Right lobe of liver (tissue), 6 donors: ENCODE measurements around the gene SSH2. TPM values are rescaled to one million over a fixed set of nuclear protein-coding genes. Genes with fewer than 3 reads are reported as not detected.

Experiments used
- ATAC-seq, 4 donors: fragments of 200-7000 bp; cut with Tn5 transposase; one replicate each; pipeline ENCODE4 v1.9.1; 2020; ENCODE audit warnings: mild to moderate bottlenecking in 4 of 4, moderate library complexity in 4 of 4
- DNase-seq, 3 donors: peaks; one replicate each; pipeline ENCODE4 v3.0.0-alpha.2; 2020
- H3K27ac ChIP-seq, 3 donors: fragments of 200-600 bp; one replicate each; pipeline ENCODE4 v1.8.0; 2022
- H3K27me3 ChIP-seq, 2 donors: fragments of 200-600 bp; one replicate each; pipeline ENCODE4 v1.8.0; 2022
- H3K36me3 ChIP-seq, 4 donors: fragments of 200-600 bp; sonication (generic) in 1 of 4; one replicate each; pipeline versions ENCODE4 v1.5.1 to v1.8.0; 2017 to 2022; ENCODE audit warnings: control low read depth in 1 of 4
- H3K4me1 ChIP-seq, 4 donors: fragments of 200-600 bp; sonication (generic) in 1 of 4; one replicate each; pipeline versions ENCODE4 v1.5.1 to v1.8.0; 2017 to 2022; ENCODE audit warnings: control low read depth in 1 of 4
- H3K4me3 ChIP-seq, 3 donors: fragments of 200-600 bp; one replicate each; pipeline ENCODE4 v1.8.0; 2022
- H3K9me3 ChIP-seq, 4 donors: fragments of 200-600 bp; sonication (generic) in 1 of 4; one replicate each; pipeline versions ENCODE4 v1.5.1 to v1.8.0; 2017 to 2022; ENCODE audit warnings: control low read depth in 1 of 4
- POLR2A ChIP-seq: fragments of 450-650 bp; IDR thresholded peaks from one replicate; pipeline ENCODE4 v1.6.1; 2017; ENCODE audit warnings: antibody characterized with exemption, mild to moderate bottlenecking
- WGBS: methylation state at CpG from one replicate; pipeline ENCODE4 v1.1.6; 2018; ENCODE audit warnings: low coverage, low lambda C conversion rate; ENCODE audit not compliant: insufficient coverage; ENCODE audit errors: missing lambda C conversion rate; 5-methylcytosine and 5-hydroxymethylcytosine counted together
- intact Hi-C, 2 donors: fragments of 100-400 bp; cut with DNase I; formaldehyde crosslinking; loops; one replicate each; pipeline versions ENCODE4 v1.11.2 to v1.14.1; 2022
- total RNA-seq, 6 experiments: library from RNA; depleted of rRNA in 2 of 6; stranded (reverse); fragments of >200 nt in 2 of 6; fragmentation: NEBNext Ultra II Directional in 3 of 6; extraction: Animal tissue kit (Norgen Biotek cat#: 25700) in 3 of 6; gene quantifications; one replicate each; pipeline versions ENCODE4 v1.1.0 to v1.2.4, GENCODE V29; 2016 to 2023
- TF ChIP-seq, protein P1 (sequence below), 4 donors: fragments of 200-600 bp in 3 of 4; fragments of 450-650 bp in 1 of 4; IDR thresholded peaks; one replicate each; pipeline versions ENCODE4 v1.5.1 to v1.8.0; 2016 to 2022; ENCODE audit warnings: antibody characterized with exemption in 4 of 4, mild to moderate bottlenecking in 2 of 4
- donor health status: DM: no; HTN: yes; CAD: no.
- donor health status: DM: no; HTN: no; CAD: no.
- donor health status: DM: no; HTN: no; CAD: no.
- donor health status: DM: no; HTN: yes; CAD: no.
- donor health status: DM: no; HTN: yes; CAD: no.

The SSH2 gene
- total RNA-seq, 6 experiments from 2014 or later: 8.0 to 12.7 (median 10.5) TPM

DNA sequence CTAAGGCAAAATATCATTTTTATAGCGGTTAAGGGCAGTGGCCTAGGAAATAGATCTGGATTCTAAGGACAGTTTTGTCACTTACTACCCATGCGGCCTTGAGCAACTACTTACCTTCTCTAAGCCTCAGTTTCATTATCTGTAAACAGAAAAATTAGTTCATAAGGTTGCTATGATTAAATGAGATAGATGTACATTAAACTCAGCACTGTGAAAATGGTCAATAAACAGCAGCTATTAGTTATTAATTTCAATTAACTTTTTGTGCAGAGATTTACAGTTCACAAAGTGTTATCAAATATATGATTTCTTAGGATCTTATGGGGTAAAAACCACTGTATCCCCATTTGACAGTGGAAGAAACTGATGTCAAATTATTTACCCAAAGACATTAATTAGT is 171.8 kb downstream of the SSH2 start:
- 43% methylated on average over 2 of the region's 2 CpGs for WGBS
- no peaks in the 10 kb centered on the region for H3K9me3 ChIP-seq
- no peak overlapping the region for H3K27ac ChIP-seq
- ATAC-seq: no peak
- TF ChIP-seq, protein P1, sequence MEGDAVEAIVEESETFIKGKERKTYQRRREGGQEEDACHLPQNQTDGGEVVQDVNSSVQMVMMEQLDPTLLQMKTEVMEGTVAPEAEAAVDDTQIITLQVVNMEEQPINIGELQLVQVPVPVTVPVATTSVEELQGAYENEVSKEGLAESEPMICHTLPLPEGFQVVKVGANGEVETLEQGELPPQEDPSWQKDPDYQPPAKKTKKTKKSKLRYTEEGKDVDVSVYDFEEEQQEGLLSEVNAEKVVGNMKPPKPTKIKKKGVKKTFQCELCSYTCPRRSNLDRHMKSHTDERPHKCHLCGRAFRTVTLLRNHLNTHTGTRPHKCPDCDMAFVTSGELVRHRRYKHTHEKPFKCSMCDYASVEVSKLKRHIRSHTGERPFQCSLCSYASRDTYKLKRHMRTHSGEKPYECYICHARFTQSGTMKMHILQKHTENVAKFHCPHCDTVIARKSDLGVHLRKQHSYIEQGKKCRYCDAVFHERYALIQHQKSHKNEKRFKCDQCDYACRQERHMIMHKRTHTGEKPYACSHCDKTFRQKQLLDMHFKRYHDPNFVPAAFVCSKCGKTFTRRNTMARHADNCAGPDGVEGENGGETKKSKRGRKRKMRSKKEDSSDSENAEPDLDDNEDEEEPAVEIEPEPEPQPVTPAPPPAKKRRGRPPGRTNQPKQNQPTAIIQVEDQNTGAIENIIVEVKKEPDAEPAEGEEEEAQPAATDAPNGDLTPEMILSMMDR (IDR thresholded peaks at IDR 0.05): no peak
- no peak for TF ChIP-seq POLR2A
- no peaks in the 10 kb centered on the region for H3K4me1 ChIP-seq
- no peak overlapping the region for H3K4me3 ChIP-seq
- intact Hi-C loops: no loop called here
- H3K36me3 ChIP-seq: peaks cover 0 to 5% (median under 1%) of the 10 kb centered on the region in 4 donors
- H3K27me3 ChIP-seq: no peaks in the 10 kb centered on the region
- no peak for DNase-seq

DNA sequence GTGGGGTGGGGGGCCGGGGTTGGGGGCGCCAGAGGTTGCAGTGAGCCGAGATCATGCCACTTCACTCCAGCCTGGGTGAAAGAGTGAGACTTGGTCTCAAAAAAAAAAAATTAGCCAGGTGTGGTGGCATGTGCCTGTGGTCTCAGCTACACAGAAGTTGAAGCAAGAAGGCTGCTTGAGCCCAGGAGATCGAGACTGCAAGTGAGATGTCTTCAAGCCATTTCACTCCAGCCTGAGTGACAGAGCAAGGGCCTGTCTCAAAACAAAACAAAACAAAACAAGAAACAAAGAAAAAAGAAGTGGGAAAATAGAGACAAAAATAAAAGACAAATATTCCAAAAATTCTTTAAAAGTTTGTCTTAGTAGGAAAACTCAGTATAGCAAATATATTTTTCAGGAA is 172.2 kb downstream of the SSH2 start:
- Histone ChIP-seq H3K4me3 (no peak overlapping the region), H3K36me3 (peaks cover 0 to 7% (median 2%) of the 10 kb centered on the region in 4 donors), H3K4me1 (no peaks in the 10 kb centered on the region), H3K27ac (no peak overlapping the region), H3K27me3 (no peaks in the 10 kb centered on the region), H3K9me3 (no peaks in the 10 kb centered on the region)
- no peak for DNase-seq
- ATAC-seq: no peak
- 72% methylated on average over 4 of the region's 4 CpGs for WGBS
- TF ChIP-seq POLR2A: no peak
- TF ChIP-seq, protein P1 (IDR thresholded peaks at IDR 0.05): no peak
- intact Hi-C loops: no loop called here

DNA sequence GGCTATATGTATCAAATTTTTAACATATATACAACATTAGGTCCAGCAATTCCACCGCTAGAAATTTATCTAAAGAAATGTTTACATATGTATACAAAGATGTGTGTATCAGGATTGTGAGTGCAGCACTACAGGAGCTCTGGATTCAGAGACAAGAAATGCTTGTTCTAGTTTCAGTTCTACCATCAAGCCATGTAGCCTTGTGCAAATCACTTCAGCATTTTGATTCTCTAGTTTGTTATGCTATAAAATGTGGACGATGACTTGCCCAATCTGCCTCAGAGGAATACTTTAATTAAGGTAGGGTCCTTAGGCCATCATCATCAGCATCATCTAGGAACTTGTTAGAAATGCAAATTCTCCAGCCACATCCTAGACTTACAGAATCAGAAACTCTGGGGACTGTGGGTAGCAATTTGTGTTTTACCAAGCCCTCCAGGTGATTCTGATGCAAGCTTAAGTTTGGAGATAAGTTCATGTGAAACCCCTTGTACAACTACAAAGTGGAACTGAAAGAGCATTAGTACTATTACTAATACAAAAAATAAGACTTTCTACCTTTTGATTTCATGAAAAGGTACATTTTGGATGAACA is 176.1 kb downstream of the SSH2 start:
- H3K27ac ChIP-seq: no peak overlapping the region
- ATAC-seq: no peak
- DNase-seq: no peak
- H3K4me1 ChIP-seq: no peaks in the 10 kb centered on the region
- peaks cover 0 to 7% (median 2%) of the 10 kb centered on the region in 4 donors for H3K36me3 ChIP-seq
- no peak overlapping the region for H3K4me3 ChIP-seq
- 88% methylated on average over 2 of the region's 2 CpGs for WGBS
- H3K9me3 ChIP-seq: no peaks in the 10 kb centered on the region
- TF ChIP-seq, protein P1 (IDR thresholded peaks at IDR 0.05): no peak
- TF ChIP-seq POLR2A: no peak
- no peaks in the 10 kb centered on the region for H3K27me3 ChIP-seq
- intact Hi-C loops: no loop called here

DNA sequence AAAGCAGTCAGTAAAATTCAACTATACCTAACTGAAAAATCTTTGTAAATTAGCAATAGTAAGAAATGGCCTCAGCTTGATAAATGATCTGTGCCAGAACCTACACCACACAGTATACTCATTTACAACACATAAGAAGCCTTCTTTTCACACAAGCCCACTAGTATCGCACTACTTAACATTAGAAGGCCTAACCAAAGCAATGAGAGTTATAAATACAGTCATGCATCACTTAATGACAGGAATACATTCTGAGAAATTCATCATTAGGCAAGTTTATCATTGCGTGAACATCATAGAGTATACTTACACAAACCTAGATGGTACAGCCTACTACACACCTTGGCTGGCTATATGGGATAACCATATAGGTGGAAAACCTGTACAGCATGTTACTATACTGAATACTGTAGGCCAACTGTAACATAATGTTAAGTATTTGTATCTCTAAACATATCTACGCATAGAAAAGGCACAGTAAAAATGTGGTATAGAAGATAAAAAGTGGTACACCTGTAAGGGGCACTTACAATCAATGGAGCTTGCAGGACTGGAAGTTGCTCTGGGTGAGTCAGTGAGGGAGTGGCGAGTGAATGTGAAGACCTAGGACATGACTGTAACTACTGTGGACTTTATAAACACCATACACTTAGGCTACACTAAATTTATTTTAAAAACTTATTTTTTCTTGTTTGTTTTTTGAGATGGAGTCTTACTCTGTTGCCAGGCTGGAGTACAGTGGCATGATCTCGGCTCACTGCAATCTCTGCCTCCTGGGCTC is 180.8 kb downstream of the SSH2 start:
- TF ChIP-seq, protein P1 (IDR thresholded peaks at IDR 0.05): no peak
- TF ChIP-seq POLR2A: no peak
- no peak overlapping the region for H3K4me3 ChIP-seq
- DNase-seq: no peak
- no peaks in the 10 kb centered on the region for H3K9me3 ChIP-seq
- ATAC-seq: no peak
- WGBS: 92% methylated on average over 5 of the region's 5 CpGs
- H3K27ac ChIP-seq: no peak overlapping the region
- H3K36me3 ChIP-seq: peaks cover 0 to 4% (median 2%) of the 10 kb centered on the region in 4 donors
- intact Hi-C loops: no loop called here
- H3K4me1 ChIP-seq: peaks cover 0 to 9% (median 3%) of the 10 kb centered on the region in 4 donors
- H3K27me3 ChIP-seq: no peaks in the 10 kb centered on the region
